Astrocyte (in vitro differentiated cells and primary cell): ENCODE measurements around the gene IL21R.

Experiments
- CTCF ChIP-seq: IDR thresholded peaks from 2 replicates; pipeline ENCODE4 v1.5.1; 2011; ENCODE audit warnings: low read depth, mild to moderate bottlenecking, inconsistent platforms, low read length, moderate library complexity; ENCODE audit not compliant: insufficient read depth
- EZH2 ChIP-seq: IDR thresholded peaks from 2 replicates; pipeline ENCODE4 v1.6.1; 2012; ENCODE audit warnings: mild to moderate bottlenecking, low read length, inconsistent platforms; ENCODE audit not compliant: insufficient read depth

- TF ChIP-seq CTCF: no peak
- no peak for TF ChIP-seq EZH2
These were observed 83.2 kb downstream of the IL21R start for GRCh38 chr16:27485126-27485525.
